Erythroblast (primary cell): ENCODE measurements around the gene KRTAP5-5.
"Not testable (repeated sequence)": the region's sequence is repeated elsewhere in the genome, so short reads cannot be mapped to it uniquely, and the experiment has no call there.

Source experiments
- DNase-seq, 2 experiments: peaks; one replicate each; lab custom pipeline; 2025; lab: John Stamatoyannopoulos, UW
- GATA1 ChIP-seq: IDR thresholded peaks from 2 replicates; pipeline ENCODE4 v1.6.1; 2011; ENCODE audit warnings: low read depth, mild to moderate bottlenecking, control low read depth, low read length, moderate library complexity
- POLR2A ChIP-seq: IDR thresholded peaks from 2 replicates; pipeline ENCODE4 v1.6.1; 2011; ENCODE audit warnings: mild to moderate bottlenecking, low read length

The KRTAP5-5 gene

GRCh38 chr11:1668911-1669473 lies 39.4 kb downstream of the KRTAP5-5 start:
- no peak for DNase-seq
- TF ChIP-seq POLR2A (no peak), GATA1 (no peak)

DNA sequence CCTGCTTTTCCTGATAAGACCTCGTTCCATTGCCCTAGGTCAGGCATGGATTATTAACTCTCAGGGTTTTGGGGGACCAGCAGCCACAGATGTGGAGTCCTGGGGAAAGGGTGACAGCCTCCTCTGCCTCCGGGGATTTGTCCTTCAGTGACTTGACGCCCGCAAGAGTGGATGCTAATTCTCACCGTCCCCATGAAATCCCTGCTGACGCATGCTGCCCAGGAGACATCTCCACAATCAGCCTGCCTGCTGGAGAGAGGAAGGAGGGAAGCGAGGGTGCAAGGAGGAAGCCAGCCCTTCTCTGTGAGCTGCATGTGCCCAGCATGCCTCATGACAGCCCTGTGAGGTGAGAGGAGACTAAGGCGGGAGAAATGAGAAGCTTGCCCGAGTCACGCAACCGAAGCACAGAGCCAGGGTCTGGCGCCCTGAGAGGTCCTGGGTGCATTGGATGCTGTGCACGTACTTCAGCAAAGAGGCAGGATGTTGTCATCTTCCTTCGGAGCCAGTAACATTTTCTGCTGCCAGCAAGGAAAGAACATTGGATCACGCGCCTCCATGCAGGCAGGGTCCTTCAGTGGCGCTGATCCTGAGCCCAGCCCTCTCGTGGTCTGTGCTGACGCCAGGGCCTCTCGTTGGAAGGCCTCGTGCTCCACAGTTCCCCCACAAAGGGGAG lies 40.1 kb downstream of the KRTAP5-5 start:
- TF ChIP-seq POLR2A (no peak), GATA1 (no peak)
- DNase-seq: no peak

- DNase-seq: not testable (repeated sequence)
Measured at GRCh38 chr11:1670457-1670856, 40.9 kb downstream of the KRTAP5-5 start.

DNA sequence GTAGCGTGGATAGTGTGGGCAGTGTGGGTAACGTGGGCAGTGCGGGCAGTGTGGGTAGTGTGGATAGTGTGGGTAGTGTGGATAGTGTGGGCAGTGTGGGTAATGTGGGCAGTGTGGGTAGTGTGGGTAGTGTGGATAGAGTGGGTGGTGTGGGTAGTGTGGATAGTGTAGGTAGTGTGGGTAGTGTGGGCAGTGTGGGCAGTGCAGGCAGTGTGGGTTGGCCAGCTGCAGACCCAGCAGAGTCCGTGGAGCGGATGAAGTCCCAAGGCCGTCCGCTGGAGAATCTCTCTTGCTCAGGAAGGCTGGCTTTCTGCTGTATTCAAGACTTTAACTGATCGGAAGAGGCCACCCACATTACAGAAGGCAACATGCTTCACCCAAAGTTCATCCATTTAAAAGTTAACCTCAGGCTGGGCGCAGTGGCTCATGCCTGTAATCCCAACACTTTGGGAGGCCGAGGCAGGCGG lies 41.4 kb downstream of the KRTAP5-5 start:
- TF ChIP-seq GATA1: no peak
- no peak for TF ChIP-seq POLR2A
- DNase-seq: no peak

- DNase-seq: no peak
- no peak for TF ChIP-seq GATA1
- no peak for TF ChIP-seq POLR2A
Measured at GRCh38 chr11:1671658-1672057, 42.1 kb downstream of the KRTAP5-5 start.

- TF ChIP-seq POLR2A (no peak), GATA1 (no peak)
- no peak for DNase-seq
Measured at GRCh38 chr11:1672613-1673350, 43.2 kb downstream of the KRTAP5-5 start.

- TF ChIP-seq GATA1 (no peak), POLR2A (no peak)
- no peak for DNase-seq
Measured at GRCh38 chr11:1673446-1674172, 44.0 kb downstream of the KRTAP5-5 start.

DNA sequence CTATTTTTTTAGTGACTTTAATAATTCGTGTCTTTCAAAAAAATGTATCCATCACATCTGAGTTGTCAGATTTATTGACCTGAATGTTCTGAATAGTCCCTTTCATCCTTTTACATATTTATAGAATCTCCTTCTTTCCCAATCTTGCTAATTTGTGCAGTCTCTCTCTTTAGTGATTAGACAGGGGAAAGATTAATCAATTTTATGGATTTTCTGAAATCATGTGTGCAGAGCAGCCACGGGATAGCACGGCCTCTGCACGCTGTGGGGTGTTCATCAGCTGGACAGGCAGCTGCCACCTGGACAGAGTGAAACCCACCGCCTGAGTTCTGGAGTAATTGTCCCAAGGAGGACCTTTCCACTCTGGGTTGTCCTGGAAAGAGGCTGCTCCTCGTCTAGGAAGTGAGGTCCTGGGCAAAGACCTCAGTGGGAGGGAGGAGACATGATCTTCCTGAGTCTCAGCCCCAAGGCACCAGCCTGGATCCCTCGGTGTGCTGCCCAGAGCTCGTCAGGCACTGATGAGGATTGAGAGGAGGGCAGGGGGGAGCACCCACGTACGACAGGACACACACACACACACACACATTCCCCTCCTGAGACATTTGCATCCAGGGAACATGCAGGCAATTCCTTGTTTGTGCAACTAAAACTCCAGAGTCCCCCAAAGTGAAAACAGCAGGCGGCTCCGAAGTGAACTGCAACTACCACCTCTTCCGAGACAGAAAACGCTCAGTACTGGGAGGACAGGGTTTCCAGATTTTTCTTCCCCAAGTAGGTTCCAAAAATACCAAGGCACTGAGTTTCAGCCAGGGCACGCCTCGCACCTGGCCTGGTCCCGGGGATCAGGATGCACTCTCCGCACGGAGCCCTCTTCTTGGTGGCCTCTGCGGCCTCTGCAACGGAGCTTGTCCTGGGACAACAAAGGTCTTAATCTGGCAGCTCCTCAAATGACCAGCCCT lies 44.9 kb downstream of the KRTAP5-5 start:
- TF ChIP-seq POLR2A: no peak
- no peak for TF ChIP-seq GATA1
- DNase-seq: no peak

DNA sequence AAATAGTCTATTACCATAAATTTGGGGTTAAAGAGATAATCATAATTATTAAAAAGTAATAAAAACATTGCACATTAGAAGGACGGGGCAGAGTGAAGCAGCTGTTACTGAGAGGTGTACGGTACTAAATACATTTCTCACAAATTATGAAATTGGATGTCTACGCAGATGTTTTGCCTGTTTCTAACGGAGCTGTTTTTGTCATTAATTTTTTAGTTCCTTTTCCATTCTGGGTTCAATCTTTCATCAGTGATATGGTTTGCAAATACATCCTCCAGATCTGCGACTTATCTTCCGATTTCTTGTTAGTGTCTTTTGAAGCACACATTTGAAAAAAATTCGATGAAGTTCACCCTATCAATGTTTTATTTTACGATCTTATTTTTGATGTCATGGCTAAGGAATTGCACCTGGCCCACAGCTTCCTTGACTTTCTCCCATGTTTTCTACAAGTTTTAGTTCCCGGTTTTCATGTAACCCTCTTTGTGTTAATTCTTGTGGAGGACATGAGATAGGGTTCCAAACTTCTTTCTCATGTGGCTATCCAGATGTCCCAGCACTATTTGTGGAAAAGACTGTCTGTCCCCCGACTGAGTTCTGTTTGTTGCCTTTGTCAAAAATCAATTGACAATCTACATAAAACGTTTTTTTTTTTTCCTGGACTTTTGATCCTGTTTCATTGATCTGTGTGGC lies 46.1 kb downstream of the KRTAP5-5 start:
- TF ChIP-seq GATA1: no peak
- no peak for TF ChIP-seq POLR2A
- DNase-seq: no peak

GRCh38 chr11:1676229-1676740 lies 46.7 kb downstream of the KRTAP5-5 start:
- no peak for TF ChIP-seq POLR2A
- no peak for TF ChIP-seq GATA1
- DNase-seq: no peak

DNA sequence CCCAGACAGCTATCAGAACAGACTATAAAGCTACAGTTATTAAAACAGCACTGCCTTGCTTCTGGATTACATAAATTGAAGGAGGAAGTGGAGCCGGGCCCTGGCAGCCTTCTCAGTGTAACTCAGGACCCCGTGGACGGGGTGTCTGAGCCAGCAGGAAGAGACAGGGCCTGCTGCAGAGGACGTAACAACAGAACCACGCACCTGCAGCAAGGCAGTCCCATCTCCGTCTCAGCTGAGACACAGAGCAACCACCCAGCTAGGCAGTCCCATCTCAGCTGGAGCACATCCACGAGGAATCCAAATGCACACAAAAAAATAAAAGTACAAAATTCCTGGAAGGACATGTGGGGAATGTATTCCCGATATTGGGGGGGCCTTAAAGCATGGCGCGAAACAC lies 50.3 kb downstream of the KRTAP5-5 start:
- no peak for TF ChIP-seq POLR2A
- TF ChIP-seq GATA1: no peak
- DNase-seq: no peak
